HEK293 (cell line): ENCODE measurements around the gene ARHGEF37.
"Not testable (repeated sequence)": the region's sequence is repeated elsewhere in the genome, so short reads cannot be mapped to it uniquely, and the experiment has no call there.

Source experiments
- KLF9 ChIP-seq: fragments of 450-650 bp; formaldehyde crosslinking; IDR thresholded peaks from 2 replicates; pipeline ENCODE4 v1.5.1; 2016; ENCODE audit warnings: missing biosample characterization, missing genetic modification characterization, low read depth
- MEIS1 ChIP-seq: sonication (generic); formaldehyde crosslinking; IDR thresholded peaks from 2 replicates; pipeline ENCODE4 v1.8.1; 2022; ENCODE audit warnings: missing genetic modification reagents, mild to moderate bottlenecking, borderline replicate concordance
- REPIN1 ChIP-seq: fragments of 450-650 bp; formaldehyde crosslinking; IDR thresholded peaks from 2 replicates; pipeline ENCODE4 v1.5.1; 2017; ENCODE audit warnings: missing biosample characterization, missing genetic modification characterization, low read depth
- SCRT2 ChIP-seq: fragments of 450-650 bp; formaldehyde crosslinking; IDR thresholded peaks from 2 replicates; pipeline ENCODE4 v1.5.1; 2016; ENCODE audit warnings: missing biosample characterization, missing genetic modification characterization
- ZBTB8A ChIP-seq: fragments of 450-650 bp; formaldehyde crosslinking; IDR thresholded peaks from 2 replicates; pipeline ENCODE4 v1.5.1; 2016; ENCODE audit warnings: missing biosample characterization, missing genetic modification characterization
- ZNF112 ChIP-seq: fragments of 450-650 bp; formaldehyde crosslinking; IDR thresholded peaks from 2 replicates; pipeline ENCODE4 v1.5.0; 2017; ENCODE audit warnings: missing biosample characterization, missing genetic modification characterization
- ZNF114 ChIP-seq: fragments of 450-650 bp; formaldehyde crosslinking; IDR thresholded peaks from 2 replicates; pipeline ENCODE4 v1.5.0; 2017; ENCODE audit warnings: missing biosample characterization, missing genetic modification characterization
- ZNF140 ChIP-seq: fragments of 450-650 bp; formaldehyde crosslinking; IDR thresholded peaks from 2 replicates; pipeline ENCODE4 v1.5.1; 2016; ENCODE audit warnings: missing biosample characterization, missing genetic modification characterization
- ZNF274 ChIP-seq, 2 experiments: fragments of 200-500 bp in 1 of 2; fragments of 450-650 bp in 1 of 2; sonication (Bioruptor generic) in 1 of 2; formaldehyde crosslinking in 1 of 2; IDR thresholded peaks; 2 replicates each; pipeline versions ENCODE4 v1.5.1 to v1.6.1; 2014 to 2016; ENCODE audit warnings: borderline replicate concordance in 1 of 2, inconsistent platforms in 1 of 2, low read length in 1 of 2, missing biosample characterization in 1 of 2, missing genetic modification characterization in 1 of 2
- ZNF366 ChIP-seq: fragments of 450-650 bp; formaldehyde crosslinking; conservative IDR thresholded peaks from 2 replicates; pipeline ENCODE4 v1.5.1; 2016; ENCODE audit warnings: missing biosample characterization, missing genetic modification characterization
- ZNF768 ChIP-seq: fragments of 450-650 bp; formaldehyde crosslinking; IDR thresholded peaks from 2 replicates; pipeline ENCODE4 v1.5.1; 2018; ENCODE audit warnings: missing biosample characterization, mild to moderate bottlenecking, missing genetic modification characterization
- ZNF830 ChIP-seq: fragments of 450-650 bp; IDR thresholded peaks from 2 replicates; pipeline ENCODE4 v1.5.0; 2018; ENCODE audit warnings: missing biosample characterization, missing genetic modification characterization, low read depth, mild to moderate bottlenecking, moderate library complexity
- TF ChIP-seq, protein P1 (sequence below): fragments of 450-650 bp; formaldehyde crosslinking; IDR thresholded peaks from 2 replicates; pipeline ENCODE4 v1.5.1; 2016; ENCODE audit warnings: missing biosample characterization, missing genetic modification characterization
- TF ChIP-seq, protein P2 (sequence below): fragments of 450-650 bp; formaldehyde crosslinking; IDR thresholded peaks from 2 replicates; pipeline ENCODE4 v1.5.1; 2016; ENCODE audit warnings: missing biosample characterization, missing genetic modification characterization

DNA sequence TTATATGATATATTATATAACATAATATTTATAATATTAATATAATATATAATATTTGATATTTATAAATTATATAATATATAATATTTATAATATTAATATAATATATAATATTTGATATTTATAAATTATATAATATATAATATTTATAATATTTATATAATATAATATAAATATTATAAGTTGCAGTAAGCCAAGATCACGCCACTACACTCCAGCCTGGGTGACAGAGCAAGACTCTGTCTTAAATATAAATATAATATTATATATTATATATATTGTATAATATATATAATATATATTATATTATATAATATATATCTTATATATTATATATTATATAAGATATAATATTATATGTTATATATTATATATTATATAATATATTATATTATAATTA is 68.4 kb downstream of the ARHGEF37 start:
- TF ChIP-seq, protein P1, sequence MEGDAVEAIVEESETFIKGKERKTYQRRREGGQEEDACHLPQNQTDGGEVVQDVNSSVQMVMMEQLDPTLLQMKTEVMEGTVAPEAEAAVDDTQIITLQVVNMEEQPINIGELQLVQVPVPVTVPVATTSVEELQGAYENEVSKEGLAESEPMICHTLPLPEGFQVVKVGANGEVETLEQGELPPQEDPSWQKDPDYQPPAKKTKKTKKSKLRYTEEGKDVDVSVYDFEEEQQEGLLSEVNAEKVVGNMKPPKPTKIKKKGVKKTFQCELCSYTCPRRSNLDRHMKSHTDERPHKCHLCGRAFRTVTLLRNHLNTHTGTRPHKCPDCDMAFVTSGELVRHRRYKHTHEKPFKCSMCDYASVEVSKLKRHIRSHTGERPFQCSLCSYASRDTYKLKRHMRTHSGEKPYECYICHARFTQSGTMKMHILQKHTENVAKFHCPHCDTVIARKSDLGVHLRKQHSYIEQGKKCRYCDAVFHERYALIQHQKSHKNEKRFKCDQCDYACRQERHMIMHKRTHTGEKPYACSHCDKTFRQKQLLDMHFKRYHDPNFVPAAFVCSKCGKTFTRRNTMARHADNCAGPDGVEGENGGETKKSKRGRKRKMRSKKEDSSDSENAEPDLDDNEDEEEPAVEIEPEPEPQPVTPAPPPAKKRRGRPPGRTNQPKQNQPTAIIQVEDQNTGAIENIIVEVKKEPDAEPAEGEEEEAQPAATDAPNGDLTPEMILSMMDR: not testable (repeated sequence)
- TF ChIP-seq ZNF112 (tag by site-specific recombination); ZNF768 (tag by site-specific recombination); REPIN1 (tag by site-specific recombination); ZBTB8A (tag by site-specific recombination); MEIS1 (CRISPR knock-in tag); KLF9 (tag by site-specific recombination); ZNF140 (tag by site-specific recombination); ZNF274 (IDR thresholded peaks at IDR 0.05; ENCODE audit: low read length); ZNF274 (tag by site-specific recombination; IDR thresholded peaks at IDR 0.05; ENCODE audit: borderline replicate concordance); ZNF830; ZNF114 (tag by site-specific recombination); SCRT2 (tag by site-specific recombination); ZNF366 (tag by site-specific recombination): not testable (repeated sequence)
- TF ChIP-seq, protein P2, sequence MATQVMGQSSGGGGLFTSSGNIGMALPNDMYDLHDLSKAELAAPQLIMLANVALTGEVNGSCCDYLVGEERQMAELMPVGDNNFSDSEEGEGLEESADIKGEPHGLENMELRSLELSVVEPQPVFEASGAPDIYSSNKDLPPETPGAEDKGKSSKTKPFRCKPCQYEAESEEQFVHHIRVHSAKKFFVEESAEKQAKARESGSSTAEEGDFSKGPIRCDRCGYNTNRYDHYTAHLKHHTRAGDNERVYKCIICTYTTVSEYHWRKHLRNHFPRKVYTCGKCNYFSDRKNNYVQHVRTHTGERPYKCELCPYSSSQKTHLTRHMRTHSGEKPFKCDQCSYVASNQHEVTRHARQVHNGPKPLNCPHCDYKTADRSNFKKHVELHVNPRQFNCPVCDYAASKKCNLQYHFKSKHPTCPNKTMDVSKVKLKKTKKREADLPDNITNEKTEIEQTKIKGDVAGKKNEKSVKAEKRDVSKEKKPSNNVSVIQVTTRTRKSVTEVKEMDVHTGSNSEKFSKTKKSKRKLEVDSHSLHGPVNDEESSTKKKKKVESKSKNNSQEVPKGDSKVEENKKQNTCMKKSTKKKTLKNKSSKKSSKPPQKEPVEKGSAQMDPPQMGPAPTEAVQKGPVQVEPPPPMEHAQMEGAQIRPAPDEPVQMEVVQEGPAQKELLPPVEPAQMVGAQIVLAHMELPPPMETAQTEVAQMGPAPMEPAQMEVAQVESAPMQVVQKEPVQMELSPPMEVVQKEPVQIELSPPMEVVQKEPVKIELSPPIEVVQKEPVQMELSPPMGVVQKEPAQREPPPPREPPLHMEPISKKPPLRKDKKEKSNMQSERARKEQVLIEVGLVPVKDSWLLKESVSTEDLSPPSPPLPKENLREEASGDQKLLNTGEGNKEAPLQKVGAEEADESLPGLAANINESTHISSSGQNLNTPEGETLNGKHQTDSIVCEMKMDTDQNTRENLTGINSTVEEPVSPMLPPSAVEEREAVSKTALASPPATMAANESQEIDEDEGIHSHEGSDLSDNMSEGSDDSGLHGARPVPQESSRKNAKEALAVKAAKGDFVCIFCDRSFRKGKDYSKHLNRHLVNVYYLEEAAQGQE (tag by site-specific recombination): not testable (repeated sequence)
